ENCODE measurements around the gene FANCC.

The FANCC gene

GRCh38 chr9:95147452-95148207 is 169.9 kb downstream of the FANCC start:
- no peak overlapping the region for H3K4me2 ChIP-seq
- no peaks in the 10 kb centered on the region for H4K20me1 ChIP-seq
- H3K27me3 ChIP-seq = no peaks in the 10 kb centered on the region
- H3K36me3 ChIP-seq = 0 out of 22 replicates have a peak, but pooled peaks cover 0 to 7% (median 0%) of the 10 kb centered on the region in 11 experiments
- TF ChIP-seq Cebpa-rat (IDR thresholded peaks at IDR 0.05) = no peak
- H3K4me1 ChIP-seq = no peaks in the 10 kb centered on the region
- H3K9ac ChIP-seq = no peak overlapping the region
- H3K27ac ChIP-seq = no peak overlapping the region
- H3K9me3 ChIP-seq (replicated peaks in 1 of 11) = no peaks in the 10 kb centered on the region
- H3K4me3 ChIP-seq = no peak overlapping the region

DNA sequence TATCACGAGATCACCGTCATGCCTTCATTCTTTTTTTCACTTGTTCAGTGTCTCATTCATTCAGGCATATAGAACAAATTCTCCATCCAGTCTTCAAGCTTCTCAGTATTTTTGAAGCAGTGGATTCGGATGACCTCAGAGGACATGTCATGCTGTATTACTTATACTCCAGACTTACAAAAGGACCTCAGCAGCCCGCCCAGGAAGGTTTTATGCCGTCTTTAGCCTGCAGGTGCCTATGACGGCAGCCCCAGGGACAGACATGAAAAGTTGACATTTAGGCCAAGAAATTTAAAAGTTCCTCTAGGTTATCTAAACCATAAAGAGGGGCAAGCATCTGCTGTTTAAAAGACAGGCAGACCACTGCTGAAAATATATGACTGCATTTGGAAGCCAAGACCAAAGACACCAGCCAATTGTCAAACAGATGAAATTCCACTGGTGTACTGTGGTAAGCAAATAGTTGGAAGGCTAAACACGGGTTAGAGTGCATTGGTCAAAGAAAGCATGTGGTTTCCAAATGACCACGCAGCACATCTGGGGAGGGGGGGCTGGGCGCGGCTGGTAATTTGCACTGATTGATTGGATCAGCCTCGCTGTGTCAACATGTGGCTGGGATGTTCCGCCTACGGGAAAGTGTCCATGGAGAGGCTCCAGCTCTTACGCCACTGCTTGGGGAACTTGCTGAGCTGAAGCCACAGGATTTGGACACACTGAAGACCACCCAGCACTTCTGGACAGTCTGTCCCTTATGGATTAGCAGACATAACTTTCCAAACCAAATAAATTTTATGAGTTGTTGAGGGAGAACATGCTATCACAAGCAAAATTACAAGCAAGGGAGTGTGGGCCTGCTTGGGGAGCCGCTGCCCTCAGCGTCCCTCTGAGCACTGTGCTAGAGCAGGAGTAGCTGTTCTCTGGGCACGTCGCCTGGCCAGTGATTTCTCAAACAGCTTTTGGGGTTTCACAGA is 173.6 kb downstream of the FANCC start:
- Histone ChIP-seq H3K4me3 (no peak overlapping the region), H3K27ac (no peak overlapping the region), H3K27me3 (no peaks in the 10 kb centered on the region), H3K4me1 (peaks cover 0 to 7% (median 0%) of the 10 kb centered on the region in 10 experiments; a peak in 5 of 20 replicates), H3K4me2 (no peak overlapping the region), H4K20me1 (no peaks in the 10 kb centered on the region), H3K36me3 (0 out of 22 replicates have a peak, but pooled peaks cover 0 to 7% (median 0%) of the 10 kb centered on the region in 11 experiments), H3K9me3 (replicated peaks in 1 of 11) (no peaks in the 10 kb centered on the region), H3K9ac (no peak overlapping the region)
- TF ChIP-seq Cebpa-rat (IDR thresholded peaks at IDR 0.05) = no peak

DNA sequence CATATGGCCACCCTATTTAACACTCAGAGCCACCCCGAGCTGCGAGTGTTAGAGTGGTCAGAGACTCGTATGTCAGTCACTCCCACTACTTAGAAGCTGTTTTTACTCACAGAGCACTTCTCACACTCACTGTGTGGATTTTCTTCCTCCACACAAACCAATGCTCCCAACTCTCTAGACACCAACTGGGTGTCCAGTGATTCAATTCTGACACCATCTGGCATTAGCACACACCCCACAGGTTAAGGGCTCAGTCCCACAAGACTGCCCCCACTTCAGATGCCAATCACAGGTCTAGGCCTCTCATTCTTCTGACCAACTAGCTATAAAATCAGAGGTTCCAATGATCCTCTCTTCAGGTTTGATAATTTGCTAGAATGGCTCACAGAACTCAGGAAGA is 174.8 kb downstream of the FANCC start:
- Histone ChIP-seq H4K20me1 (no peaks in the 10 kb centered on the region), H3K27ac (no peak overlapping the region), H3K36me3 (peaks cover 0 to 14% (median 0%) of the 10 kb centered on the region in 11 experiments; a peak in 2 of 22 replicates), H3K9me3 (replicated peaks in 1 of 11) (no peaks in the 10 kb centered on the region; a peak in 1 of 22 replicates), H3K9ac (no peak overlapping the region), H3K4me2 (no peak overlapping the region), H3K27me3 (no peaks in the 10 kb centered on the region), H3K4me3 (no peak overlapping the region), H3K4me1 (peaks cover 0 to 15% (median 0%) of the 10 kb centered on the region in 10 experiments; a peak in 5 of 20 replicates)
- no peak for TF ChIP-seq Cebpa-rat (IDR thresholded peaks at IDR 0.05)

GRCh38 chr9:95142315-95142714 is 175.2 kb downstream of the FANCC start:
- Histone ChIP-seq H3K4me2 (no peak overlapping the region), H3K4me1 (peaks cover 0 to 18% (median 0%) of the 10 kb centered on the region in 10 experiments; a peak in 5 of 20 replicates), H3K36me3 (peaks cover 0 to 15% (median 0%) of the 10 kb centered on the region in 11 experiments; a peak in 2 of 22 replicates), H3K9me3 (replicated peaks in 1 of 11) (no peaks in the 10 kb centered on the region; a peak in 1 of 22 replicates), H3K27me3 (no peaks in the 10 kb centered on the region), H4K20me1 (no peaks in the 10 kb centered on the region), H3K27ac (no peak overlapping the region), H3K9ac (no peak overlapping the region), H3K4me3 (no peak overlapping the region)
- no peak for TF ChIP-seq Cebpa-rat (IDR thresholded peaks at IDR 0.05)

- no peaks in the 10 kb centered on the region; a peak in 1 of 22 replicates for H3K9me3 ChIP-seq (replicated peaks in 1 of 11)
- no peak for TF ChIP-seq Cebpa-rat (IDR thresholded peaks at IDR 0.05)
- H3K27ac ChIP-seq = no peak overlapping the region
- peaks cover 0 to 15% (median 0%) of the 10 kb centered on the region in 11 experiments; a peak in 2 of 22 replicates for H3K36me3 ChIP-seq
- H4K20me1 ChIP-seq = no peaks in the 10 kb centered on the region
- H3K4me2 ChIP-seq = no peak overlapping the region
- no peak overlapping the region for H3K9ac ChIP-seq
- no peaks in the 10 kb centered on the region for H3K27me3 ChIP-seq
- H3K4me1 ChIP-seq = peaks cover 0 to 19% (median 0%) of the 10 kb centered on the region in 10 experiments; a peak in 5 of 20 replicates
- H3K4me3 ChIP-seq = no peak overlapping the region
Observed at GRCh38 chr9:95140821-95141220, 176.7 kb downstream of the FANCC start.

DNA sequence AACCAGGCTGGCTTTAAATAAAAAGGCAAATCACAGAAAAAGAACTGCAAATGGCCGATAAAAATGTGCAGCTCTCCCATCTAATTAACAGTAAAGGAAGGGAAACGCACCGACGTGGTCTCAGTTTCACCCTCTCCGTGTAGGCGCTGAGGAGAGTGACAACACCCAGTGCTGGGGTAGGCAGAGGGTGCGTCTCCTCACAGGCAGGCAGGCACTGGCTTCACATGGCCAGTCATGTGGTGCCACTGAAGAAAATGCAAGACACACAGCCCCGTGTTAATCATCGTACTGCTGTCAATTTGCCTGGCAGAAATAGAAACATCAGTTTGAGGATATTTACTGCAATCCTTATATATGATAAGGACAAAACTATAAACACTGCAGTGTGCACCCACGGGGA is 178.4 kb downstream of the FANCC start:
- peaks cover 0 to 19% (median 0%) of the 10 kb centered on the region in 10 experiments; a peak in 5 of 20 replicates for H3K4me1 ChIP-seq
- peaks cover 0 to 13% (median 0%) of the 10 kb centered on the region in 11 experiments; a peak in 2 of 22 replicates for H3K36me3 ChIP-seq
- no peaks in the 10 kb centered on the region for H4K20me1 ChIP-seq
- H3K9me3 ChIP-seq (replicated peaks in 1 of 11) = no peaks in the 10 kb centered on the region; a peak in 1 of 22 replicates
- H3K27ac ChIP-seq = no peak overlapping the region
- H3K27me3 ChIP-seq = no peaks in the 10 kb centered on the region
- no peak overlapping the region for H3K4me3 ChIP-seq
- H3K9ac ChIP-seq = no peak overlapping the region
- no peak for TF ChIP-seq Cebpa-rat (IDR thresholded peaks at IDR 0.05)
- peak overlapping the region in 2 of 11 experiments; percentile 5 to 11; a peak in 2 of 22 replicates for H3K4me2 ChIP-seq

GRCh38 chr9:95138474-95138873 is 179.0 kb downstream of the FANCC start:
- Histone ChIP-seq H3K27ac (no peak overlapping the region), H3K4me3 (no peak overlapping the region), H3K9me3 (replicated peaks in 1 of 11) (no peaks in the 10 kb centered on the region; a peak in 1 of 22 replicates), H4K20me1 (no peaks in the 10 kb centered on the region), H3K4me2 (no peak overlapping the region), H3K27me3 (no peaks in the 10 kb centered on the region), H3K36me3 (peaks cover 0 to 13% (median 0%) of the 10 kb centered on the region in 11 experiments; a peak in 2 of 22 replicates), H3K4me1 (peaks cover 0 to 19% (median 0%) of the 10 kb centered on the region in 10 experiments; a peak in 5 of 20 replicates), H3K9ac (no peak overlapping the region)
- TF ChIP-seq Cebpa-rat (IDR thresholded peaks at IDR 0.05) = no peak

DNA sequence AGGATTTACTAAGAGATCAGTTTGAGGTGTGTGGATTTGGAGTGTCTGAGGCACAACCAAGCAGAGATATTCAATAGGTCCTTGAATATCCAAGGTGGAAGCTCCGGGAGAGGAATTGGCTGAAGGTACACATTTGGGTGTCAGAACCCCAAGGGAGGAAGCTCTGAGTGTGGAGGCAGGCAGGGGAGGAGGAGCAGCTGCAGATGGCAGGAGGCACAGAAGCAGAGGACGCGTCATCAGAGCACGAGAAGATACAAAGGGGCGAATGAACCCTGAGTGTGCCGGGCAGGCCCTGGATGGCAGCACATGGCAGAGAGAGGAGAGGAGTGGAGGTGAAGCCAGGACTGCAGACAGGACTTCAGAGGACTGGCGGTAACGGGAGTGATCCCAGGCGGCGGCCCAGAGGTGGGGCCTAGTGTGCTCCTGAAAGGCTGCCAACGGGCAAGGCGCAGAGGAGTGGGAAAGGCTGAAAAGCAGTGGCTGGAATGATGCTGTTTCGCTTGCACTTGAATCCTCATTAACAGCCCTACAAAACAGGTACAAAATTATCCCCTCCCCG is 179.8 kb downstream of the FANCC start:
- TF ChIP-seq Cebpa-rat (IDR thresholded peaks at IDR 0.05) = no peak
- H3K27ac ChIP-seq = no peak overlapping the region
- no peak overlapping the region for H3K4me3 ChIP-seq
- H3K27me3 ChIP-seq = no peaks in the 10 kb centered on the region
- no peaks in the 10 kb centered on the region; a peak in 1 of 22 replicates for H3K9me3 ChIP-seq (replicated peaks in 1 of 11)
- no peak overlapping the region for H3K4me2 ChIP-seq
- peaks cover 0 to 13% (median 0%) of the 10 kb centered on the region in 11 experiments; a peak in 2 of 22 replicates for H3K36me3 ChIP-seq
- peaks cover 0 to 23% (median 0%) of the 10 kb centered on the region in 10 experiments; a peak in 5 of 20 replicates for H3K4me1 ChIP-seq
- no peaks in the 10 kb centered on the region for H4K20me1 ChIP-seq
- H3K9ac ChIP-seq = no peak overlapping the region

Measured in BLaER1 treated with 17β-estradiol and CSF1 and Interleukin-3, amounts not matched to agents 10 nM and 100 nM (cell line).